OCI-LY7 (cell line): Measurements from ENCODE around the gene THSD7A.

Experiments used
- EZH2phosphoT487 ChIP-seq: fragments of 200-600 bp; sonication (generic); IDR thresholded peaks from 2 replicates; pipeline ENCODE4 v1.6.1; 2018; ENCODE audit warnings: low read depth, borderline replicate concordance, mild to moderate bottlenecking, mixed run types, antibody characterized with exemption, low read length, moderate library complexity, mixed read lengths
- TF ChIP-seq, protein P1 (sequence below): fragments of 200-600 bp; sonication (generic); conservative IDR thresholded peaks from 2 replicates; pipeline ENCODE4 v1.5.1; 2014; ENCODE audit warnings: mild to moderate bottlenecking, antibody characterized with exemption, low read length, moderate library complexity, mixed read lengths

- TF ChIP-seq, protein P1, sequence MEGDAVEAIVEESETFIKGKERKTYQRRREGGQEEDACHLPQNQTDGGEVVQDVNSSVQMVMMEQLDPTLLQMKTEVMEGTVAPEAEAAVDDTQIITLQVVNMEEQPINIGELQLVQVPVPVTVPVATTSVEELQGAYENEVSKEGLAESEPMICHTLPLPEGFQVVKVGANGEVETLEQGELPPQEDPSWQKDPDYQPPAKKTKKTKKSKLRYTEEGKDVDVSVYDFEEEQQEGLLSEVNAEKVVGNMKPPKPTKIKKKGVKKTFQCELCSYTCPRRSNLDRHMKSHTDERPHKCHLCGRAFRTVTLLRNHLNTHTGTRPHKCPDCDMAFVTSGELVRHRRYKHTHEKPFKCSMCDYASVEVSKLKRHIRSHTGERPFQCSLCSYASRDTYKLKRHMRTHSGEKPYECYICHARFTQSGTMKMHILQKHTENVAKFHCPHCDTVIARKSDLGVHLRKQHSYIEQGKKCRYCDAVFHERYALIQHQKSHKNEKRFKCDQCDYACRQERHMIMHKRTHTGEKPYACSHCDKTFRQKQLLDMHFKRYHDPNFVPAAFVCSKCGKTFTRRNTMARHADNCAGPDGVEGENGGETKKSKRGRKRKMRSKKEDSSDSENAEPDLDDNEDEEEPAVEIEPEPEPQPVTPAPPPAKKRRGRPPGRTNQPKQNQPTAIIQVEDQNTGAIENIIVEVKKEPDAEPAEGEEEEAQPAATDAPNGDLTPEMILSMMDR = no peak
- no peak for TF ChIP-seq EZH2phosphoT487
Observed at GRCh38 chr7:11551470-11551869, 280.5 kb downstream of the THSD7A start.
